GM21381 (cell line): ENCODE measurements around the gene STK17A.
"Not testable (repeated sequence)": the region's sequence is repeated elsewhere in the genome, so short reads cannot be mapped to it uniquely, and the experiment has no call there.

ENCODE experiments used
- ATAC-seq: cut with Tn5 transposase; IDR thresholded peaks from one replicate; pipeline ENCODE4 v1.9.1; 2021; ENCODE audit warnings: mild to moderate bottlenecking, moderate library complexity; ENCODE audit not compliant: unreplicated experiment

Gene STK17A

DNA sequence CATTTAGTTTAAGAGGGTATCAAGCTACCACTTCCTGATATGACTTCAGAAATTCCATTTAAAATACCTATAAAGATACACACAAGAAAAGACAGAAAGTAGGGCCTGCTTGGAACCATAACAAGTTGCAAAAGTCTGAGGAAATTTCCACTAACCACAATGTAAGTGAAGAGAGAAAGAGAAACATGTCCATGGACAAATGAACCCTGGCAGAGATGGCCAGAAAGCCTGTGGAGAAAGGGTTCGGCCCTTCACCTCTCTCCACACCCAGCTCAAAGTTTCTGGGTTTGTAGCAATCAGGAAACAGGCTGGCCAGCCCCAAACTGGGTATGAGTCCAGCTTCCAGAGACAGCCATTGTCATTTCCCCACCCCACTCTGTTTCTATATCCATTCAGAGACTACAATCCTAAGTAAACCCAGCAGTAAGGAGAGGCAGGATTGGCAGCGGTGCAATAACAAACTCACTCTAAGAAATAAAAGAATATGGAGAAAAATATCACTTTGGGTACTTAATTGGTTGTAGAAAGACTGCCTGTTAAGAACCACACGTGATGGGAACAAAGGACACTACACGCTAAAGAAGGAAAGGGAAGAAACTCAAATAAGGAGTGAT, 71.1 kb downstream of the STK17A start:
- no peak for ATAC-seq

DNA sequence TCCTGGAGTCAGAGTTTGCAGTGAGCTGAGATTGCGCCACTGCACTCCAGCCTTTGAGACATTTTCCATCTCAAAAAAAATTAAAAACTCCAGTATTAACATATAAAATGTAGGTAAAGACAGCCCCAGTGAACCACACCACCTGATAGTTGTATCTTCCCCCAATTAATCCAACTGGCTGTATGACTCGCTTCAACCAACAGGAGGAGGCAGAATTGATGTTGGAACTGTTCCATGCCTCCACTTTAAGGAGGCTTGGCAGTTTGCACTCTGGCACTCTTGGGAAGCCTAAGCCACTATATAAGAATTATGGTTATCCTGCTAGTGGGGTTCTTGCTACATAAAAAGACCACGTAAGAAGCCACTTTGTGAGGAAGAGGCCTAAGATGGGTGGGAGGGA, 72.7 kb downstream of the STK17A start:
- no peak for ATAC-seq

DNA sequence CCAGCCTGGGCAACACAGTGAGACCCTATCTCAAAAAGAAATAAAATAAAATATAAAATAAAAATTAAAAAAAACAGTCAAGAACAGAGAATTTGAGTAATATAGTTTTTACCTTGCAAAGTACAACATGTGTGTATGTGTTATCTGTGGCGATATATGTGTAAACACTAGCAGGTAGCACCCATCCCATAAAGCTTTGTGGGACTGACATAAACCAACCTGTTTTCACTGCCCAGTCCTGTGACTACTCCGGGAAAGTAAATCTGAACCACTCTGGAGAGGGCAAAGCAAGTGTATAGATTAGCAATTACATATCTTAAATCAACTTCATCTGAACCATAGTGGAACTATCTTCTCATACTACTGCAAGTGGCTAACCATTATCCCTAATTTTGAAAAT, 74.1 kb downstream of the STK17A start:
- ATAC-seq, result no peak

DNA sequence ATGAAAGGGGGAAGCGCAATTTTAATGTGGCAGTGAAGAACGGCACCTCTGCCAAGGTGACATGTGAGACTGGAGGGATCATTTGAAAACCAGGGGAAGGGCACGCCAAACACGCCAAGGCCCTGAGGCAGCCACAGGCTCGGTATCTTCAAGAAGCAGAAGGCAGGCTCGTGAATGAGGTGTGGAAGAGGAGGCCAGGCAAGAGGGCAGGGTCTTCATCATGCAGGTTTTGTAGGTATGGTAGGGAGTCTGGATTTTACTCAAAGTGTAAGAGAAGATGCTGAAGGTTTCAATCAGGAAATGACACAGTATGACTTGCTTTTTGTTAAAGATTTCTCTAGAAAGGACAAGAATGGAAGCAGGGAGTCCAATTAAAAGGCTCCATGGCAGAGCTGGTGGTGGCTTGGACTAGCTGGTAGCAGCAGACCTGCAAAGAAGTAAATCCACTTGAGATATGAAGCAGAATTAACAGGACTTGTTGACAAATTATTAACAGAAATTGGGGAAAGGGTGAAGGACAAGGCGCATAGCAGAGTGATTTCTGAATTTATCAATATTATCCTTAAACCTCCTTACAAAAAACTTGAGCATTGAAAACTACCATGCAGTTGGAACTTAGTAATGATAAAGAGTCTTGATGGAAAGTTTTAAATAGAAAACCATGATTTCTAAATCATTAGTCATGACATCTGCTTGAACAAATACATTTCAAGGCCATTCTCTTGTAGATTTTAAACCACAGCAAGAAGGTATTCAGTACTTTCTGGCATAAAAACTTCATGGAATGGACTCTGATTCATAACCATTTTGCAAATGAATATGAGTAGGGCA, 76.0 kb downstream of the STK17A start:
- ATAC-seq, result no peak

DNA sequence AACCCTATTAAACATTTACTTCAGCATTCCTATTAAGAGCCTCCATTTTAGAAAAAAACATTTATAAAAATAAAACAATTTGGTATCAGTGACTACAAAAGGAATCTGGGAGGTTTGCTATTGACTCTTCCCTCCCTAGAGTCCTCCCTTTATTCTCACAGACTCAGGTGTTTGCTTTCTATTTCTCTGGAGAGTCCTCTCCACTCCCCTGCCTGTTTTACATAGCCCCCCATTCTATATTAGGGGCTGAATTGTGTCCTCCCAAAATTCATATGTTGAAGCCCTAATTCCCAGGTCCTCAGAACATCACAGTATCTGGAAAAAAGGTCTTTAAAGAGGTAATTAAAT, 76.6 kb downstream of the STK17A start:
- ATAC-seq, result no peak

DNA sequence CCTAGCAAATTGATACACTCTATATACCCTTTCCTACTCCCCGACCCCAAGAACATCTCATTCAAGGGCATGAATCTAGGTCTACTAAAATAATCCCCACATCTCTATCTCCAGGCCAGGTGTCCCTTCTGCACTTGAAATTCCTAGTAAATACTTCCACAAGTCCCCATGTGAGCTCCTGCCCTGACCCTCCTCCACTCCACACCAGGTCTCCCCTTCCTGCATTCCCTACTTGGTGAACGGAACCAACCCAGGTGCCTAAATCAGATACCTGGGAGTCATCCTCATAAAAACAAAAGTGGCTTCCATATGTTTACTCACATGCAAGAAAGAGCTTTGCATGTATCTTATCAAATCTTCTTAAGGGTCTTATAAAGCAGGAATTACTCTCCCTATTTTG, 77.2 kb downstream of the STK17A start:
- no peak for ATAC-seq

DNA sequence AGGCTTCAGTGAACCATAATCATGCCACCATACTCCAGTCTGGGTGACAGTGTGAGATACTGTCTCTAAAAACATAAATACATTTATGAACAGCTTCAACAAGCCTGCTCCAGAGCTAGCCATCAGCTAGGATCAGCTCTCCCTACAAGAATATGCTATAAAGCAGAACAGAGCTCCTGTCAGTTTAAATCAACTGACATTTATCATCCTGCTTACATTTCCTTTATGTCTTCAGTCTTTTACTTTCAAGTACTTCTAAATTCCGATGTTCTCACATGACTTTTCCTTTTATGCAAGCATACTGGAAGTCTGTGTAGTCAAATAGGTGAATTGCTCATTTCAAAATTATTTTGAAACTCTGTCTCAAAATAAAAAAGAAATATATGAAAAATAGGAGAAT, 81.8 kb downstream of the STK17A start:
- ATAC-seq, result no peak

DNA sequence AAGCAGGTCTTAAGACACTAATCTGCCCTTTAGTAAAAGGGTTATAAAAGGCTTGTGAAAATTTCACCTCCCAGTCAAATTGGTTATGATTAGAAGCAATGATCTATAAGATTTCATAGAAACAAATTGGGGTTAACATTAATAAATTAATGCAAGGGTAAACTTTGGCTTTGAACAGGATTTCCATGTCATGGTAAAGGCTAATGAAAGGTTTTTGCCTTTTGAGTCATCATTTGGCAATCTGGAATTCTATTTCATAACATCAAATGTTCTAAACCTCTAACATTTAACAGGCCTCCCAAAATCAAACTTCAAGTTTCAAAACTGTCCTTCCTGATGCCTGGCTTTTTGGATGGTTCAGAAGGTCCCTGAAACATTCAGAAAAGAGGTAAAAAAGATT, 84.0 kb downstream of the STK17A start:
- no peak for ATAC-seq

DNA sequence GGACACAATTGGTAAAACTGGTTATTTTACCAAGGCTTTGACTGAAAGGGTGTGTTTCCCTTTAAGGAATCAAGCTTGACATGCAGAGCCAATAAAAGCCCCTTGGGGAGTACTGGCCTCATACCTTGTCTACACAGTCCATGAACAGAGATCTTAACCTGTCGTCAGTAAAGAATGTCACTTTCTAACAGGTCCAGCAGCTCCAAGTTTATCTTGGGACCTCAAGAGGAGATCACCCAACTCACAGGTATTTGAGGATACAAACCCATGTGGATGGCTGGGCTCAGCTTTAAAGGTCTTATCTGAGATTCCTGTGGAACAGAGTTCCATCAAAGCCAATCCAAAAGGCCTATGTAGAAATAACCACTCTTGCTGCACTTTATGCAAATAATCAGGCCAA, 85.1 kb downstream of the STK17A start:
- ATAC-seq, result no peak

DNA sequence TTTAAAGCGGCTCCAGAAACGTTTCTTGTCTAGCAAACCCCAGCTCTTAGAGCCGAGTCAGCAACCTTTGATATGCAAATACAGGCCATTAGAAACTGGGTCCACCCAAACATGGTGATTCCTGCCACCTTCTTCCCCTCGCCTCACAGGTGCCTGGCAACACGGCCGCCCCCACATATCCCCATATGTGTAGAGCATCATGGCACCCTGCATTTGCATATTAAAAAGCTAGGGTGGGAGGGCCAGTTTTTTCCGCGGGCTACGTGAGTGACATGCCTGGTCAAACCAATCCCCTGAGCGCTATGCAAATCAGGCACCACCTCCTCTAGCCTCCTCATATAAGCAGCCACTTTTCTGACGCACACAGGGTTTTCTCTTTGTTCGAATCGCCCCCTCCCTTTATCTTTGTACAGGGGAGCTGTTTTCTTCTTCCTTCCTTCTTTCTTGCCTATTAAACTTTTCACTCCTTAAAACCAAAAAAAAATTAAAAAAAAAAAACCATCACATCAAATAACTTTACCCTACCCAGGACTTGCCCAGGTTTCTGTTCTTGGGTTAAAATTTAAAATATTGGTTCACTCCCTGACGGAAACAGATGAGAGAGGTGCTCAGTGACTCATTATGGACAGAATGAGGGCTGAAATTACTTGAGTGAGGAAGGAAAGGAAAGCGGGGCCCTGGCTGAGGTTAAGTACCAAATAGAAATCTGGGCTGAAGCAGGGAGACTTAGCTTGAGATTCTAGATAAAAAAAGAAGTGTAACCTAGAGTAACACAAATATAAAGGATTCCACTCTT, 86.6 kb downstream of the STK17A start:
- peak; percentile 55 for ATAC-seq

DNA sequence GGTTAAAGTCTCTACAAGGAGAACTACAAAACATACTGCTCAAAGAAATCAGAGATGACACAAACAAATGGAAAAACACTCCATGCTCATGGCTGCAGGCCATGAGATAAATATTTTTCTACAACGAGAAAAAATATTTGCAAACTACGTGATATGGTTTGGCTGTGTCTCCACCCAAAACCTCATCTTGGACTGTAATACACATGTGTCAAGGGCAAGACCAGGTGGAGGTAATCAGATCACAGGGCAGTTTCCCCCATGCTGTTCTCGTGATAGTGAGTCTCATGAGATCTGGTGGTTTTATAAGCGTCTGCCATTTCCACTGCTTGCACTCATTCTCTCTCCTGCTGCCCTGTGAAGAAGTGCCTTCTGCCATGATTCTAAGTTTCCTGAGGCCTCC, 88.6 kb downstream of the STK17A start:
- ATAC-seq, result no peak

DNA sequence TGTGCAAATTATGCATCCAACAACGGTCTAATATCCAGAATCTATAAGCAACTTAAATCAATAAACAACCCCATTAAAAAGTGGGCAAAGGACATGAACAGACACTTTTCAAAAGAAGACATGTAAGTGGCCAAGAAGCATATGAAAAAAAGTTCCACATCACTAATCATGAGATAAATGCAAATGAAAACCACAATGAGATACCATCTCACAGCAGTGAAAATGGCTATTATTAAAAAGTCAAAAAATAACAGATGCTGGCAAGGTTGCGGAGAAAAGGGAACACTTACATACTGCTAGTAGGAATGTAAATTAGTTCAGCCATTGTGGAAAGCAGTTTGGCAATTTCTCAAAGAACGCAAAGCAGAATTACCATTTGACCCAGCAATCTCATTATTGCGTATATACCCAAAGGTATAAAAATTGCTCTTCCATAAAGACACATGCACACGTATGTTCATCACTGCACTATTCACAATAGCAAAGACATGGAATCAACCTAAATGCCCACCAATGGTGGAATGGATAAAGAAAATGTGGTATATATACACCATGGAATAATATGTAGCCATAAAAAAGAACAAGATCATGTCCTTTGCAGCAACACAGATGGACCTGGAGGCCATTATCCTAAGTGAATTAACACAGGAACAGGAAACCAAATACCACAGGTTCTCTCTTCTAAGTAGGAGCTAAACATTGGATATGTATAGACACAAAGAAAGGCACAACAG, 90.5 kb downstream of the STK17A start:
- ATAC-seq, result not testable (repeated sequence)

DNA sequence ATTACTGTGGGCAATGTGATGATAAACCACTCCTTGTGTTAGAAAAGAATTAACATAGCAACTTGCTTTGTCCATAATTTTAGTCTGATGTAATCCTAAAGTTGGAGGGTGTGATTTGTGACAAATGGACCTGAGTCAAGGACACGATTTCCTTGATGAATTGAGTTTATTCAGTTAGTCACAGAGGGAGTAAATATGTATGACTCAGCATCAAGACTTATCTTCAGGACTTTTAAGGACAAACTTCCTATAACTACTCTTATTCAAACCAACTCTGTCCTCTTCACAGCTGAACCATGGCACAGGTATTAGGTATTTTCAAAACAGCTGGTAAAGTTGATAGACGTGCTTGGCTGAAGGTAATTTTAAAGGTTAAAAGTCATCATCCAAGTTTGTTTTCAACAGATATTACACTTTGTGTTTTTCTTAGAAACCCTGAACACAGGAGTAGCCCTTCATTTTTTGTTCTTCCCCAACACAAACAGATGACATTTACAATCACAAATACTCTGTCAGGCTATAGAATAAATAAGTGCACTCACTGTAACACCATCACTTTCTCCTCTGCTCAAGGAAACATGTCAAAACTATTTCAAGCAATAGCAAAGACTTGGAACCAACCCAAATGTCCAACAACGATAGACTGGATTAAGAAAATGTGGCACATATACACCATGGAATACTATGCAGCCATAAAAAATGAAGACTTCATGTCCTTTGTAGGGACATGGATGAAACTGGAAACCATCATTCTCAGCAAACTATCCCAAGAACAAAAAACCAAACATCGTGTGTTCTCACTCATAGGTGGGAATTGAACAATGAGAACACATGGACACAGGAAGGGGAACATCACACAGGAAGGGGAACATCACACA, 91.9 kb downstream of the STK17A start:
- no peak for ATAC-seq
